Sciatic nerve (tissue), 2 donors: Measurements from ENCODE around the gene CDC26. TPM values are rescaled to one million over a fixed set of nuclear protein-coding genes. Genes with fewer than 3 reads are reported as not detected.
A peak's percentile ranks its signal among the peaks of the same experiment; 100 is the strongest.

ENCODE experiments used
- ATAC-seq: fragments of 200-7000 bp; cut with Tn5 transposase; one replicate; pipeline ENCODE4 v1.9.1; 2020; ENCODE audit warnings: mild to moderate bottlenecking, moderate library complexity
- DNase-seq: peaks from one replicate; pipeline ENCODE4 v3.0.0-alpha.2; 2020; ENCODE audit warnings: low spot score
- intact Hi-C: fragments of 100-400 bp; cut with DNase I; formaldehyde crosslinking; loops from one replicate; pipeline ENCODE4 v1.14.2; 2022
- total RNA-seq: library from RNA; stranded (reverse); fragmentation: NEBNext Ultra II Directional; extraction: Animal tissue kit (Norgen Biotek cat#: 25700); gene quantifications from one replicate; pipeline ENCODE4 v1.2.1, GENCODE V29; 2021
- donor health status: DM: no; HTN: no; CAD: no.
- donor health status: DM: no; HTN: no; CAD: no.

The CDC26 gene
- total RNA-seq, result 28.2 TPM

DNA sequence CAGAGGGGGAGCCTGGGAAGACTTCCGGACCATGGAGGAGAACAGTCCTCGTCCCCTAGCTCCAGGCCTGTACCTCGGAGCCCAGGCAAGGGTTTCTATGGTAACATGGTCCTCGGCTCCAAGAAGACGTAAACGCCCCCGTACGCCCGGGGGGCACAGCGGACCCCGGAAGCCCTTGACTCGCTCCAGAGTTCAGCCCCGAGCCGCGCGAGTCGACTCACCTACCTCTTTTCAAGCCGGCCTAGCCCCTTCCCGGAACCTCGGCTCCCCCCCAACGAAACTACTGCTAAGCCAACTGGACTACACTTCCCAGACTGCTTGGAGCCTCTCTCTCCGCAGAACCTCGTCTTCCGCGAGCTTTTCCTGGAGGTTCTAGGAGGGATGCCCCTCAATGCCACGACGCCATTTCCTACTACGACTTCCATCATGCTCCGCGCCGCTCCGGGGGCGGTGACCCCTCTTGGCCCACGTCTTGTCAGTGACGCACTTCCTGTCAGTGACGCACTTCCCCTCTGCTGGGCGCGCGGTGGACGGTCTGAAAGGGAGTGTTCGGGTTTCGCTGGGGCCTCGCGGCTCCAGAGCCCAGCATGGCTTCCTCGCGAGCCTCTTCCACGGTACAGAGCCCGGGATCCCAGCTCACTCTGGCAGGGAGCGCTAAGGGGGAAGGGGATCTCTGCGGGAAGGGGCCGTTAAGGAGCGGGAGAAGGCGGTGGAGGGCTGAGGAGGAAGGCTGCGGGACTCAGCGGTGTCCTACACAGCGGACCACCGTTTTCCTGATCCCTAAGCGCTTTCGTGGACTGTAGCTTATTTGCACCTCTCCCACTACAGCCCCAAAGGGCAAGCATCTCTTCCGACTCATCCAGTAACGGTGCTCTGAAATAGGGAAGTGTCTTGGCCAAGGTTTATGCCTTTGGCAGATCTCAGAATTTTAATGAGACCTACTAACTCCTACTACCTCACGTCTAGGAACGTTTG lies at the start of gene CDC26, which contains the start of gene PRPF4:
Gene CDC26 (minus strand): TSS at position 416 of the 975 bp plus-strand sequence. CDS start 3,065 bp downstream, outside the sequence.
Gene PRPF4 (plus strand): TSS at position 502 of the 975 bp plus-strand sequence. CDS start 86 bp downstream, at position 588.
- ATAC-seq, result peak; percentile 99
- DNase-seq, result peak; percentile 98
- intact Hi-C loops, result loop anchor here (2.0 kb wide), 1 partner anchor 123 kb away; no protein-coding TSS in a partner anchor

GRCh38 chr9:113322671-113323070 lies 47.3 kb upstream of the CDC26 start:
- DNase-seq (no peak), ATAC-seq (no peak)
- intact Hi-C loops, result no loop called here

GRCh38 chr9:113320051-113320450 lies 44.7 kb upstream of the CDC26 start:
- DNase-seq (no peak), ATAC-seq (no peak)
- intact Hi-C loops, result no loop called here

DNA sequence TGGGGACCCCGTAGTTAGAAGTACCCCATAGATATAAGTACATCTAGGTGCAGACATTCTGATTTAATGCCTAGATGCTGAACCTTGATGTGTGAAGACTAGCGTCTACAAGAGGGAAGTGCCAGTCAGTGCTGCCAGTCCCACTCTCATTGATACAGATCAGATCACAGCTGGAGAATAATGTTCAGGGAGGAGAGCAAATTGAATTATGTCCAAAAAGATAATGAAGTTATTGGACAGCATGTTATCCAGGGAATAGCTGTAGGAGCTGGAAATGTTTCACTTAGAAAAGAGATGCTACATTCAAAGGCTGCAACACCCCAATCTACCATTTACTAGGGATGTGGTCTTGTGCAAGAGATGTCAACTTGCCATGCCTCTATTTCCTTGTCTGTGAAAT lies 43.7 kb upstream of the CDC26 start:
- ATAC-seq (no peak), DNase-seq (no peak)
- intact Hi-C loops, result no loop called here

DNA sequence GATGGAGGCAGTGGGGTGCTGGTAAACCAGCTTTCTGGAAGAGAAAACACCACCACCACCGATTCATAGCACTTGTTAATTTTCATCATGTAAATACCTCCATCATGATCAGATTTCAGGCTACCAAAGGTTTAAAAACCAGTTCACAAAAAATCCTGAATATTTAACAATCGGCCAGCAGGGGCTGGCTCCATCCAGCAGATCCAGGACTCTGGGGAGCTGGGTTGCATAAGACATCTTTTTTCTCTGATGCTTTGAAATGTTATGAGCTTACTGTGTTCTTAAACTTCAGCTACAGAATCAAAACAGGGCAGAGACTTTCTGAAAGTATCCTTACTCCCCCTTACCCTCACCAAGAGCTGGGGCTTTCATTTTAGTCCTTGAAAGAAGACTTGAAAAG lies 42.4 kb upstream of the CDC26 start:
- ATAC-seq (peak; percentile 89), DNase-seq (no peak)
- intact Hi-C loops, result no loop called here

DNA sequence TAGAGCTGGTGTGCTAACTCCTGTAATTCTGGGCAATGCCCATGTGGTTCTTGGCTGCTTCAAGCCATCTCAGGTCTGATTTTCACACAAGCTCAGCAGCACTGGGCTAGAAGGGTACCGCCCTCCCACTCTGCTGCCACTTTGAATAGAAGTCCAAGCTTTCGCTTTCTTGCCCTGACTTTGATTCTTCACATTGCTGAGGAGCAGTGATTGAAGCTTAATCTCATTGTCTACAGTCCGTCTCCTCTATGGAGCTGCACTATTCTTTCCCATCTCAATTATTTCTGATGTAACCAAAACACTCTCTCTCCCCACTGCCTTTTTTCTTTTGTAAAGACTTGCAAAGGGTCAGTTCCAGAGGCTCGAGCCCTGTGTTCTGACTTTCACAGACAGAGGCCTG lies 40.7 kb upstream of the CDC26 start:
- intact Hi-C loops, result no loop called here
- no peak for DNase-seq
- ATAC-seq, result no peak

- DNase-seq, result no peak
- intact Hi-C loops, result no loop called here
- no peak for ATAC-seq
Observed at GRCh38 chr9:113315231-113315630, 39.9 kb upstream of the CDC26 start.

DNA sequence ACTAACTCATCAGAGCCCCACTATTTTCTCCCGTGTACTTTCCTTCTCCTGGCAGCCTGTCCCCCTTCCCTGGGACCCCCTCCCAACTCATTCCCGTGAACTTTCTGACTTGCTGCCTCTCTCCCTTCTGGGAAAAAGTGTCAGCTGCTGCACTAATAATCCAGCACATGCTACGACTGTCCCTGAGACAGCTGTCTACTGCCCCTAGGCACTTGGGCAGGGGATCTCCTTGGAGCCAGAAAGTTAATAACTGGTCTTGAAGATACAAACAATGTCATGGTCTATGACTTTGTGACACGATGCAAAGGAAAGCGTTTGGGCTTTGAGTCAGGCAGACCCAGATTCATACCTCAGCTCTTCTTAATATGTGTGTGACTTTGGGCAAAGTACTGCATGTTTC lies 37.9 kb upstream of the CDC26 start:
- ATAC-seq (no peak), DNase-seq (no peak)
- intact Hi-C loops, result no loop called here

GRCh38 chr9:113311961-113312360 lies 36.6 kb upstream of the CDC26 start:
- no peak for DNase-seq
- intact Hi-C loops, result no loop called here
- ATAC-seq, result no peak

GRCh38 chr9:113310538-113310937 lies 35.2 kb upstream of the CDC26 start:
- ATAC-seq (no peak), DNase-seq (no peak)
- intact Hi-C loops, result no loop called here

DNA sequence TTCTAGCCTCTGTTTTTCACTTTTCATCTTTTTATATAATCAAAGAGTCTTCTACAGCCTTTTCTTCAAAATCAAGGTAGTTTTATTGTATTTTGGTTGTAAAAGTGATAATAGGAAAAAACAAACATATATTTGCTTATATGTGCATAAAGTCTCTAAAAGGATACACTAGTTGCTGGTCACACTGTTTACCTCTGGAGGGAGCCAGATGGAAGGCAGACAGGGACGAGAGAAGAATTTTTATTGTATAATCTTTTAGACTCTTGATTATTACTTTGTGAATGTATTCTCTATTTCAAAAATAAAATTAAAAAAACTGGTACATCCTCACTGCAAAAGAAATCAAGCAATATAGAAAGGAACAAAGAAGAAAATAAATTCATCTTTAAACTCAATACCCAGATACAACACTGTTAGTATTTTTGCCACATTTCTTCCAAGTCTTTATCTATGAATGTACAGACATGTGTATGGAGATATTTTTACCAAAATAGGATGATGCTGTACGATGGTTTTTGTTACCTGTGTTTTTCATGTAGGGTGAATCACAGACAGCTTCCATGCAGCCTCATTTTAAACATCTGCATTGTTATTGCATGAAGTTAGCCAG lies 33.9 kb upstream of the CDC26 start:
- DNase-seq, result no peak
- intact Hi-C loops, result no loop called here
- ATAC-seq, result no peak

DNA sequence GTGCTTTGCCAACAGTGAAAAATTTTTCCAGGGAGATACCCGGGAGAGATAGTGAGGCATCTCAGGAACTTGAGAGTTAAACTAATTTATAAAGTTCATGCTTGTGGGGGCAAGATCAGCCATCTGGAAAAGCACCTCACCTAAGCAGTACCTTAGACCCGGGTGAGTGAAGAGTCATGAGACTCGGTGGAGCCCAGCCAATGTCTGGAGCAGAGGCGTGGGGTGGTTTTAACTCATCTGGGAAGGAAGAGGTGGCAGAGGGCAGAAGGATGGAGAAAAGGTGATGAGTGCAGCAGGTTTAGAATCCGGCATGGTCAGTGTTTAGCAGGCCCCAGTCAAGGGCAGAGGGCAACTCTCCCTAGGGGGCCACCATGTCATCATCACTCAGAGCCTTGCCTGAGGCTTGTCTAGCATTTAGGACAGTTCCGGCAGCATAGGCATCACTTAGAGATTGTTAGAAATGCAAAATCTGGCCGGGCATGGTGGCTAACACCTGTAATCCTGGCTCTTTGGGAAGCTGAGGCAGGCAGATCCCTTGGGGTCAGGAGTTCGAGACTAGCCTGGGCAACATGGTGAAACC lies 32.1 kb upstream of the CDC26 start:
- DNase-seq, result no peak
- no peak for ATAC-seq
- intact Hi-C loops, result no loop called here

- no peak for ATAC-seq
- no peak for DNase-seq
- intact Hi-C loops, result no loop called here
Observed at GRCh38 chr9:113306566-113306965, 31.2 kb upstream of the CDC26 start.

- ATAC-seq, result no peak
- no peak for DNase-seq
- intact Hi-C loops, result no loop called here
Observed at GRCh38 chr9:113302792-113303418, 27.5 kb upstream of the CDC26 start, which contains the start of gene RNF183. RNF183 (minus strand) TSS chr9:113303376; CDS start chr9:113298184, 5,192 bp downstream.

- ATAC-seq (no peak), DNase-seq (no peak)
- intact Hi-C loops, result no loop called here
Observed at GRCh38 chr9:113301548-113301947, 26.2 kb upstream of the CDC26 start.

DNA sequence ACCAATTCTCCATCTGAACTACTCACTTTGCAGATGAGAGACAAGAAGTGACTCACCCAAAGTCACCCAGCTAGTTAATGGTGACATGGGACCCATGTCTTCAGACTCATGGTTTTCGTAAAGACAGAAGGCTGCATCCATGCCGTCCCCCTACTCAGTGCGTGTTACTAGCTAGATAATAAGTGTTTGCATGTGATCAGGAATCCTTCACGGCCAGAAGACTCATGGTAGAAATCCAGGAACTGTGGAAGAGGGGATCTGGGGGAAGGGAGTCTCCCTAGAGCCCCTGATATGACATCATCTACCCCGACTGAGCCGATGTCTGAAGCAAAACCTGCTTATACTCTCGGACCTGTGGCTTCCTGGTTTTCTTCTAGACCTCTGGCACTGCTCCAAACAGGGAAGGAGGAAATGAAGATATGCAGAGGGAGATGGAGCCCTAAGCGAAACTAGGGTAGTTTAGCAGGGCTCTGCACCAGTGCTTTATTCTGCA lies 24.5 kb upstream of the CDC26 start:
- ATAC-seq (no peak), DNase-seq (no peak)
- intact Hi-C loops, result no loop called here

DNA sequence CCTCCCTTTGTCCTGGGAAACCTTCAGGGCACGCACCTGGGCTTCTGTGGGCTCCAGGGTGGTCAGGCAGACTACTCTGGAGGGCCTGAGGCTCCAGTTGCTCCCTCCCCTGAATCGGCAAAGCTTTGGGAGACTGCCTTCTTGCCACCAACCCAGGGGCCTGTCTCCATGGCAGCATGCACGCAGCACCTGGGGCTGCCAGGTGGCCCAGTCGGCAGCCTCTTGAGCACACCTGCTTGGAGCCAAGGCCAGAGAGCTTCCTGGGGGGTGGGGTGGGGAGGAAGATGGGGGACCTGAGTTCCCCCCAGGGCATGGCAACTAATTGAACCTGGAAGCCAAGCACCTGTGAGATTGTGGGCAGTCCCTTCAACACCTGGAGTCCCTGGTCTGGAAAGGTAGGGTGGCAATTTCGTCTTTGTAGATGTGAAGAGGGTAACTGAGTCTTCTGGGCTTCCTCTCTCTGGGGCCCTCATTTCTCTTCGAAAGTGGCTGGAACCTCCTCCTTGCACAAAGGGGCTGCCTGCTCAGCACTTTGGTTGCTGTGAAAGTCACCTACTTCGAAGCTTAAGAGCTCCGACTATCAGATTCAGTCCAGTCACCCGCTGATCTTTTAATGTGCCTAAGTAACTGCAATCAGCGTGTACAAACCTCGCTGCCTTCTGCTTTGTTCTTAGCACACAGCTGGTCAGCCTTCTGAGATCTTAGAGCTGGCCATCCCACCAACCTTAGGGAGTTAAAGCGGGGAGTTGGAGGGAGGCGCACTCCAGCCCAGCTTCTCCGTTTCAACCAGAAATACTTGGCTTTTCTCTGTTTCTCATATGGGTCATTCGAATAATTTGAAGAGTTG lies 23.8 kb upstream of the CDC26 start:
- no peak for DNase-seq
- ATAC-seq, result no peak
- intact Hi-C loops, result no loop called here

DNA sequence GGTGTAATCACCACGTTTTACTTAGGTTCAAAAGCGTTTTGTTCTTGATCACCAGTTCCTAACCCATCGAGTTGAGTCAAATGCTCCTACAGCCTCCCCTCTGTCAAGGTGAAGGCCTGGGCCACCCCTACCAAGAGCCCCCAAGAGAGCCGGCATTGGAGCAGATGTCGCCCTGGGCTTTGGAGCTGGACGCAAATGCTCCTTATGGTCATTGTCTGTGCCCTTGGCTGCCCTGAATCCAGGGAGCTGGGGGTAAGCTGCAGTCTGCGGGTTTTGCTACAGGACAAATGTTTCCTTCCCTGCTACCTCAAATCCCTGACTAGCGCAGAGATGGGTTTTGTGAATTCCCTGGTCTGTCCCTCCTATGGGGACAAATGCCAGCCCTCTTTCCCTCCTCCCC lies 22.9 kb upstream of the CDC26 start:
- intact Hi-C loops, result no loop called here
- ATAC-seq, result no peak
- DNase-seq, result no peak
